Gastroesophageal sphincter (tissue), 3 donors: ENCODE measurements around the gene FBXO46.
"Not testable (repeated sequence)": the region's sequence is repeated elsewhere in the genome, so short reads cannot be mapped to it uniquely, and the experiment has no call there.

Experiments
- CTCF ChIP-seq, 4 experiments: fragments of 200-600 bp in 2 of 4; fragments of 450-650 bp in 2 of 4; sonication (generic) in 1 of 4; IDR thresholded peaks; one replicate each; pipeline ENCODE4 v1.5.1; 2017 to 2019; ENCODE audit warnings: antibody characterized with exemption in 4 of 4, mild to moderate bottlenecking in 2 of 4, moderate library complexity in 2 of 4
- POLR2A ChIP-seq, 2 donors: fragments of 450-650 bp; IDR thresholded peaks; one replicate each; pipeline ENCODE4 v1.6.1; 2017; ENCODE audit warnings: antibody characterized with exemption in 2 of 2, mild to moderate bottlenecking in 2 of 2, moderate library complexity in 1 of 2
- POLR2AphosphoS5 ChIP-seq: sonication (generic); formaldehyde crosslinking; IDR thresholded peaks from one replicate; pipeline ENCODE4 v1.6.1; 2017; ENCODE audit warnings: antibody characterized with exemption

GRCh38 chr19:45728683-45729082 lies 2.0 kb downstream of the FBXO46 start:
- not testable (repeated sequence) for TF ChIP-seq POLR2A (IDR thresholded peaks at IDR 0.05); POLR2AphosphoS5; CTCF (IDR thresholded peaks at IDR 0.05)
